K562 (cell line): ENCODE measurements around the gene CPED1. TPM values are rescaled to one million over a fixed set of nuclear protein-coding genes. Genes with fewer than 3 reads are reported as not detected.

ENCODE experiments used
- ATAC-seq: fragments of 200-7000 bp; cut with Tn5 transposase; 3 replicates; pipeline ENCODE4 v1.9.1; 2020; ENCODE audit warnings: moderate library complexity
- BruUV-seq: library from RNA; stranded (reverse); fragments of 400-500 nt; replicated peaks from 2 replicates; lab custom pipeline; 2021; lab: Mats Ljungman, UMichigan
- CTCF ChIA-PET: fragments of 300-600 bp; formaldehyde crosslinking; extraction: SDS; loops from one replicate; lab custom pipeline; 2021; ENCODE audit warnings: low intra/inter-chr PET ratio; lab: Yijun Ruan, JAX
- POLR2A ChIA-PET: fragments of 300-600, 350-650 bp; sonication (Branson Sonifier 250); formaldehyde crosslinking; extraction: SDS; loops from one replicate; lab custom pipeline; 2021; ENCODE audit warnings: antibody characterized with exemption, inconsistent platforms; lab: Yijun Ruan, JAX
- DNase-seq, 4 experiments: peaks; one replicate each; pipeline versions ENCODE4 v3.0.0 to v3.0.0-alpha.2; 2011 to 2018; ENCODE audit warnings: low spot score in 3 of 4, mixed read lengths in 3 of 4; ENCODE audit errors: extremely low read depth in 1 of 4
- FAIRE-seq: peaks from 2 replicates; lab custom pipeline; 2011; peaks lifted over from hg19 to GRCh38; lab: Jason Lieb, UNC
- H2AFZ ChIP-seq: 2 replicates; pipeline ENCODE4 v1.6.0; 2011; ENCODE audit warnings: low read depth, low read length, control low read depth, inconsistent platforms
- H3K27ac ChIP-seq: fragments of 200-600 bp; 3 replicates; pipeline ENCODE4 v1.8.0; 2011; ENCODE audit warnings: low read depth, mild to moderate bottlenecking, control low read depth, inconsistent platforms, low read length, moderate library complexity, mixed read lengths; ENCODE audit errors: extremely low read depth
- H3K27me3 ChIP-seq, 2 experiments: fragments of 300-600 bp in 1 of 2; 2 replicates in 1 of 2; 3 replicates in 1 of 2; pipeline versions ENCODE4 v1.6.0 to v1.8.0; 2011; ENCODE audit warnings: inconsistent platforms in 2 of 2, low read length in 2 of 2, mild to moderate bottlenecking in 1 of 2, mixed read lengths in 1 of 2, moderate library complexity in 1 of 2; ENCODE audit not compliant: control insufficient read depth in 2 of 2, insufficient read depth in 2 of 2
- H3K36me3 ChIP-seq: fragments of 300-600 bp; 3 replicates; pipeline ENCODE4 v1.8.0; 2011; ENCODE audit warnings: mild to moderate bottlenecking, low read length, inconsistent platforms; ENCODE audit not compliant: control insufficient read depth, insufficient read depth
- H3K4me1 ChIP-seq, 2 experiments: fragments of 200-600 bp in 1 of 2; replicated peaks in 1 of 2; 2 replicates in 1 of 2; 3 replicates in 1 of 2; pipeline versions ENCODE4 v1.5.1 to v1.8.0; 2011; ENCODE audit warnings: inconsistent platforms in 2 of 2, low read length in 2 of 2, mild to moderate bottlenecking in 1 of 2, mixed read lengths in 1 of 2, moderate library complexity in 1 of 2; ENCODE audit not compliant: control insufficient read depth in 2 of 2, insufficient read depth in 2 of 2
- H3K4me2 ChIP-seq: 2 replicates; pipeline ENCODE4 v1.6.1; 2011; ENCODE audit warnings: low read length, control low read depth, inconsistent platforms, mixed read lengths; ENCODE audit not compliant: insufficient read depth
- H3K4me3 ChIP-seq: fragments of 200-600 bp; sonication (generic), shearing (Covaris generic); 2 replicates; pipeline ENCODE4 v1.5.1; 2016; ENCODE audit warnings: control low read depth, inconsistent platforms
- H3K79me2 ChIP-seq: fragments of 200-600 bp; 3 replicates; pipeline ENCODE4 v1.8.0; 2011; ENCODE audit warnings: low read length, inconsistent platforms; ENCODE audit not compliant: control insufficient read depth, insufficient read depth
- H3K9ac ChIP-seq, 2 experiments: 2 replicates each; pipeline versions ENCODE4 v1.6.0 to v1.6.1; 2011; ENCODE audit warnings: low read depth in 2 of 2, low read length in 2 of 2, control low read depth in 1 of 2, inconsistent platforms in 1 of 2, mild to moderate bottlenecking in 1 of 2, mixed read lengths in 1 of 2; ENCODE audit not compliant: insufficient read depth in 1 of 2
- H3K9me1 ChIP-seq: one replicate; pipeline ENCODE4 v1.6.0; 2011; ENCODE audit warnings: inconsistent platforms, mild to moderate bottlenecking, low read length, moderate library complexity; ENCODE audit not compliant: control insufficient read depth, insufficient read depth
- H3K9me3 ChIP-seq: replicated peaks from 2 replicates; pipeline ENCODE4 v1.5.1; 2011; ENCODE audit warnings: low read depth, low read length, inconsistent platforms; ENCODE audit not compliant: control insufficient read depth, insufficient read depth
- H4K20me1 ChIP-seq: replicated peaks from 2 replicates; pipeline ENCODE4 v1.6.1; 2011; ENCODE audit warnings: low read length, inconsistent platforms, mixed read lengths; ENCODE audit not compliant: control insufficient read depth, insufficient read depth
- DNMT1 ChIP-seq: fragments of 450-650 bp; IDR thresholded peaks from 2 replicates; pipeline ENCODE4 v1.6.1; 2016; ENCODE audit warnings: antibody characterized with exemption, mild to moderate bottlenecking
- EHMT2 ChIP-seq: fragments of 450-650 bp; IDR thresholded peaks from 2 replicates; pipeline ENCODE4 v1.6.1; 2018; ENCODE audit warnings: antibody characterized with exemption
- FUS ChIP-seq: fragments of 200-400 bp; formaldehyde crosslinking; optimal IDR thresholded peaks from 2 replicates; pipeline ENCODE3; 2017; ENCODE audit warnings: low read depth, low read length
- HDAC6 ChIP-seq: IDR thresholded peaks from 2 replicates; pipeline ENCODE4 v1.6.1; 2012; ENCODE audit warnings: low read depth, mild to moderate bottlenecking, control low read depth, inconsistent platforms, low read length, moderate library complexity
- KLF1 ChIP-seq: fragments of 450-650 bp; IDR thresholded peaks from 2 replicates; pipeline ENCODE4 v1.6.1; 2016; ENCODE audit warnings: missing genetic modification characterization, missing compliant biosample characterization
- LCOR ChIP-seq: sonication (generic); formaldehyde crosslinking; IDR thresholded peaks from 2 replicates; pipeline ENCODE4 v1.8.0; 2022; ENCODE audit warnings: mild to moderate bottlenecking, missing genetic modification reagents
- NBN ChIP-seq: fragments of 450-650 bp; IDR thresholded peaks from 2 replicates; pipeline ENCODE4 v1.6.1; 2016; ENCODE audit warnings: low read depth, mild to moderate bottlenecking
- PYGO2 ChIP-seq: fragments of 450-650 bp; IDR thresholded peaks from 2 replicates; pipeline ENCODE4 v1.6.1; 2016; ENCODE audit warnings: mild to moderate bottlenecking, missing genetic modification characterization, moderate library complexity, missing compliant biosample characterization
- RBM34 ChIP-seq: fragments of 200-400 bp; formaldehyde crosslinking; IDR thresholded peaks from 2 replicates; pipeline ENCODE4 v1.6.1; 2018; ENCODE audit warnings: low read length, borderline replicate concordance; ENCODE audit not compliant: insufficient read depth
- SMAD2 ChIP-seq: fragments of 150-350 bp; IDR thresholded peaks from 2 replicates; pipeline ENCODE4 v1.6.1; 2014; ENCODE audit warnings: low read depth, mild to moderate bottlenecking, low read length
- SRSF7 ChIP-seq: fragments of 200-400 bp; formaldehyde crosslinking; optimal IDR thresholded peaks from 2 replicates; pipeline ENCODE3; 2017; ENCODE audit warnings: mild to moderate bottlenecking, low read depth, low read length
- SUPT5H ChIP-seq: fragments of 450-650 bp; IDR thresholded peaks from 2 replicates; pipeline ENCODE4 v1.6.1; 2016
- ZNF436 ChIP-seq: fragments of 250-450, 450-650 bp; sonication (Bioruptor Pico); formaldehyde crosslinking; IDR thresholded peaks from 2 replicates; pipeline ENCODE4 v1.7.0; 2020; ENCODE audit warnings: mild to moderate bottlenecking
- in situ Hi-C: fragments of 300-500 bp; cut with MboI; formaldehyde crosslinking; loops from 4 replicates; pipeline ENCODE4 v1.15.0; 2018; ENCODE audit warnings: inconsistent platforms, mixed read lengths
- intact Hi-C: fragments of 100-400 bp; cut with micrococcal nuclease; formaldehyde crosslinking; loops from 2 replicates; pipeline ENCODE4 v1.14.2; 2022
- polyA plus RNA-seq, 8 experiments: library from polyadenylated mRNA; depleted of rRNA in 4 of 8; stranded (reverse) in 5 of 8; unstranded in 3 of 8; fragments of >200 nt; fragmentation: Nextera tagmentation in 2 of 8; fragmentation: Illumina TruSeq in 1 of 8; extraction: Ambion mirVana in 2 of 8; extraction: Trizol in 1 of 8; gene quantifications; 2 replicates each; pipeline versions ENCODE4 v1.2.1 to v1.2.3, GENCODE V29; 2011 to 2014; ENCODE audit warnings: inconsistent platforms in 1 of 8, missing spikeins in 1 of 8
- total RNA-seq, 7 experiments: library from RNA; depleted of rRNA in 6 of 7; stranded (reverse); fragments of >200 nt in 6 of 7; fragmentation: Illumina TruSeq in 2 of 7; extraction: Trizol in 2 of 7; gene quantifications; 2 replicates each; pipeline versions ENCODE4 v1.2.1 to v1.2.3, GENCODE V29; 2011 to 2021; ENCODE audit warnings: low replicate concordance in 1 of 7
- TF ChIP-seq, protein P1 (sequence below): sonication (generic); formaldehyde crosslinking; IDR thresholded peaks from 2 replicates; pipeline ENCODE4 v1.8.1; 2023; ENCODE audit warnings: mild to moderate bottlenecking, missing genetic modification reagents

CPED1 gene
- total and polyA plus RNA-seq, 9 of the 15 experiments (the other 6 are each of a cell fraction or from before 2014, with no cell fraction given), result 195 to 393 (median 290) TPM

DNA sequence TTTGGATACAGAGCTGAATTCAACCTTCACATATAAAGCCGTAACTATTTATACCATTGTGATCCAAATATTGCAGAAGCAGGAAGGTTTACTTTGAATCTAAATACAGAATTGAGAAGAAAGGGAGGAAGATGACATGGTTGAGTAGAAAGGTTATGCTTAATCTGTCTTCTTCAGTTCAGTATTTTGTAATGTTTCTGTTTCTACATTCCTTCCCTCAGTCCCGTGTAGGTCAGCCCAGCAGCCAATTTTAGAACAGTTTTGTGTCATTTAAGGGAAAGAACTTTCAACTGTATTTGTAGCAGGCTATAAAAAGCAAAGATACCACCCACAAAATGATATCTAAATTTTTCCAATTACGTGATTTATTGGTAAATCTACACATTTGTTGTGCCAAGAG is 97.4 kb downstream of the CPED1 start (continued):
- no peak for TF ChIP-seq SUPT5H
- no peak for TF ChIP-seq HDAC6
- TF ChIP-seq KLF1 (tag), result no peak
- TF ChIP-seq DNMT1, result no peak
- no peak for TF ChIP-seq NBN
- TF ChIP-seq PYGO2 (tag), result no peak
- TF ChIP-seq, all 486 proteins: peak for 6

DNA sequence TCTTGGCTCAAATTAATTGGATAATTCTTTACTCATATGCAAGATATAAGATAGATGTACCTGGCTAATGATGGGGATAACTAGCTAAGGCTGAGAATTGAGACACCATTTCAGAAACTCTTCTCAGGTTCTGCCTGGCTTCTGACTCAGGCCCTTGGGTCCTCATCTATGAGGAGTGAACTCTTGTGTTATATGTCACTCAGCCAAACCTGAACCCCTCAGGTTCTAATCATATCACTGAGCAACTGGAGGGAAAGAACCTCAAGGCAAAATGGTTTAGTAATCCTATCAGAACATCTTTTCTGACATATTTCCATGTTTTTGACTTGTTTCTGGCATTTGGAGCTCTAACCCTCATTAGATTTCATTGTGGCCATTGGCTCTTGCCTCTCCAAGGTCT is 100.4 kb downstream of the CPED1 start:
- H3K4me3 ChIP-seq, result no peak overlapping the region
- intact Hi-C loops, result no loop called here
- peaks cover 100% of the 10 kb centered on the region for H3K79me2 ChIP-seq
- no peak overlapping the region for H3K4me2 ChIP-seq
- CTCF ChIA-PET, result no interaction called here
- no peak overlapping the region for H3K9ac ChIP-seq
- no peaks in the 10 kb centered on the region for H3K27me3 ChIP-seq
- FAIRE-seq, result no peak
- TF ChIP-seq SMAD2 (no peak), RBM34 (no peak), SRSF7 (no peak), EHMT2 (no peak), FUS (no peak), ZNF436 (CRISPR knock-in tag) (no peak), LCOR (CRISPR knock-in tag) (peak; percentile 48; the same call in 1 of the 2 replicates)
- TF ChIP-seq, protein P1, sequence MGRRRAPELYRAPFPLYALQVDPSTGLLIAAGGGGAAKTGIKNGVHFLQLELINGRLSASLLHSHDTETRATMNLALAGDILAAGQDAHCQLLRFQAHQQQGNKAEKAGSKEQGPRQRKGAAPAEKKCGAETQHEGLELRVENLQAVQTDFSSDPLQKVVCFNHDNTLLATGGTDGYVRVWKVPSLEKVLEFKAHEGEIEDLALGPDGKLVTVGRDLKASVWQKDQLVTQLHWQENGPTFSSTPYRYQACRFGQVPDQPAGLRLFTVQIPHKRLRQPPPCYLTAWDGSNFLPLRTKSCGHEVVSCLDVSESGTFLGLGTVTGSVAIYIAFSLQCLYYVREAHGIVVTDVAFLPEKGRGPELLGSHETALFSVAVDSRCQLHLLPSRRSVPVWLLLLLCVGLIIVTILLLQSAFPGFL, result 0 out of 2 replicates have a peak, but pooled peaks have one; percentile 44
- TF ChIP-seq, all 486 proteins: peak for 2
- no TSS peak for BruUV-seq
- H3K27ac ChIP-seq, result peak overlapping the region; percentile 13; the same call in 1 of the 3 replicates
- H3K36me3 ChIP-seq, result peaks cover 85% of the 10 kb centered on the region
- peaks cover 6 to 46% of the 10 kb centered on the region in 2 experiments; a peak in 4 of 5 replicates for H3K4me1 ChIP-seq
- H3K9me1 ChIP-seq, result no peaks in the 10 kb centered on the region
- in situ Hi-C loops, result no loop called here
- DNase-seq, result peak in 1 of 4 experiments; percentile 50
- no peaks in the 10 kb centered on the region for H3K9me3 ChIP-seq
- no peak overlapping the region for H2AFZ ChIP-seq
- H4K20me1 ChIP-seq, result peaks cover 29% of the 10 kb centered on the region; the same call in 1 of the 2 replicates
- POLR2A ChIA-PET, result interaction anchor here (1.0 to 2.5 kb wide), 3 partner anchors 12 to 19 kb away, joined by 3 to 11 read pairs (median 3); no protein-coding TSS in a partner anchor
- ATAC-seq, result peak; percentile 33
